Measurements from ENCODE around the gene PGLYRP3.

PGLYRP3 gene

GRCh38 chr1:153358691-153358975 lies 45.9 kb upstream of the PGLYRP3 start:
- H3K4me3 ChIP-seq (ENCODE audit: low read depth, low read length) = no peak overlapping the region
- TF ChIP-seq CTCF (IDR thresholded peaks at IDR 0.05; ENCODE audit: low read depth, low read length) = no peak
- no peak for TF ChIP-seq MAX (IDR thresholded peaks at IDR 0.05; ENCODE audit: low read depth, low read length)
- no peak for TF ChIP-seq POLR2A (IDR thresholded peaks at IDR 0.05; ENCODE audit: extremely low read depth, insufficient read length)
- TF ChIP-seq MYC (IDR thresholded peaks at IDR 0.05; ENCODE audit: low read depth, low read length) = no peak
- DNase-seq (ENCODE audit: low read depth) = no peak

- no peak for TF ChIP-seq MYC (IDR thresholded peaks at IDR 0.05; ENCODE audit: low read depth, low read length)
- no peak for TF ChIP-seq POLR2A (IDR thresholded peaks at IDR 0.05; ENCODE audit: extremely low read depth, insufficient read length)
- no peak for TF ChIP-seq MAX (IDR thresholded peaks at IDR 0.05; ENCODE audit: low read depth, low read length)
- no peak for TF ChIP-seq CTCF (IDR thresholded peaks at IDR 0.05; ENCODE audit: low read depth, low read length)
- no peak within 1 kb of the TSS for H3K4me3 ChIP-seq (ENCODE audit: low read depth, low read length)
- peak; percentile 56 for DNase-seq (ENCODE audit: low read depth)
Observed at GRCh38 chr1:153357853-153358690, 45.3 kb upstream of the PGLYRP3 start, which contains the start of gene S100A9. Gene S100A9, plus strand, starts transcription at chr1:153357854. Its CDS starts 430 bp downstream, at chr1:153358284.

- TF ChIP-seq MYC (IDR thresholded peaks at IDR 0.05; ENCODE audit: low read depth, low read length) = no peak
- TF ChIP-seq MAX (IDR thresholded peaks at IDR 0.05; ENCODE audit: low read depth, low read length) = no peak
- TF ChIP-seq POLR2A (IDR thresholded peaks at IDR 0.05; ENCODE audit: extremely low read depth, insufficient read length) = no peak
- no peak for TF ChIP-seq CTCF (IDR thresholded peaks at IDR 0.05; ENCODE audit: low read depth, low read length)
- no peak overlapping the region for H3K4me3 ChIP-seq (ENCODE audit: low read depth, low read length)
- DNase-seq (ENCODE audit: low read depth) = peak; percentile 76
Observed at GRCh38 chr1:153357076-153357852, 44.5 kb upstream of the PGLYRP3 start.

- no peak overlapping the region for H3K4me3 ChIP-seq (ENCODE audit: low read depth, low read length)
Observed at GRCh38 chr1:153356392-153357075, 43.8 kb upstream of the PGLYRP3 start.

More at GRCh38 chr1:153356392-153357075, 43.8 kb upstream of the PGLYRP3 start:
- TF ChIP-seq POLR2A (IDR thresholded peaks at IDR 0.05; ENCODE audit: extremely low read depth, insufficient read length) = no peak
- TF ChIP-seq CTCF (IDR thresholded peaks at IDR 0.05; ENCODE audit: low read depth, low read length) = no peak
- no peak for TF ChIP-seq MYC (IDR thresholded peaks at IDR 0.05; ENCODE audit: low read depth, low read length)
- TF ChIP-seq MAX (IDR thresholded peaks at IDR 0.05; ENCODE audit: low read depth, low read length) = no peak
- no peak for DNase-seq (ENCODE audit: low read depth)
